Measurements from ENCODE around the gene PIK3CA.

The PIK3CA gene

DNA sequence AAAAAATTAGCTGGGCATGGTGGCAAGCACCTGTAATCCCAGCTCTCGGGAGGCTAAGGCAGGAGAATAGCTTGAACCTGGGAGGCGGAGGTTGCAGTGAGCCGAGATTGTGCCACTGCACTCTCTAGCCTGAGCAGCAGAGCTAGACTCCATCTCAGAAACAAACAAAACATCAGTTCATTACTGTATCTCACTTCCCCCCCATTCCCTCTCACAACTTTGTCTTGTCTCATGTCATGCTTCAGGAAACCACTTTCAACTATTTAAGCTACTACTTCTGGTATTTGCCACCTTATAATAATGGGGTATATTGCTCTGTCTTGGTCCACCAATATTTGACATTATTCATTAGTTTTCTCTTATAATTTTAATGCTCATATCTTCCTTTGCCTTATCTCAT, 26.2 kb downstream of the PIK3CA start:
- DNase-seq, result no peak
- Mint-ChIP-seq H3K9me3 (peaks cover 10% of the 10 kb centered on the region), H3K4me1 (ENCODE audit: low read depth) (peaks cover 39% of the 10 kb centered on the region), H3K27ac (no peak overlapping the region), H3K36me3 (ENCODE audit: low read depth) (peaks cover 5% of the 10 kb centered on the region), H3K27me3 (no peaks in the 10 kb centered on the region), H3K4me3 (no peak overlapping the region)

DNA sequence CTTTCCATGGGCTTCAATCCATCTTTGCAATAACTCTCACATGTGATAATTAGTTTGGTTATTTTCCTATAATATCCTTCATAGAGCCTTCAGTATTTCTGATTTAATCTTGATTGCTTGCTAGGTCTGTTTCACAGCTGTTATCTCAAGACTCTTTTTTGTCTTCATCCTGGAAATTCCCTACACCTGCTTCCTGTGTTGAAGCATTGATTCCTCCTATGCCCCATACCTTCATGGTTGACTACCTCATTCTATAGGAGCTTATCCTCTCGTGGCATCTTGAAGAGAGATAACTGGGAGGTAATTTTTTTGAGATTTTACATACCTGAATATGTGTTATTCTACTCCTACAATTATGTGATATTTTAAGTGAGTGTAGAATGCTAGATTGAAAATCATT, 26.7 kb downstream of the PIK3CA start:
- Mint-ChIP-seq H3K4me1 (ENCODE audit: low read depth) (peaks cover 37% of the 10 kb centered on the region), H3K27ac (no peak overlapping the region), H3K9me3 (peaks cover 9% of the 10 kb centered on the region), H3K36me3 (ENCODE audit: low read depth) (peaks cover 3% of the 10 kb centered on the region), H3K27me3 (no peaks in the 10 kb centered on the region), H3K4me3 (no peak overlapping the region)
- no peak for DNase-seq

DNA sequence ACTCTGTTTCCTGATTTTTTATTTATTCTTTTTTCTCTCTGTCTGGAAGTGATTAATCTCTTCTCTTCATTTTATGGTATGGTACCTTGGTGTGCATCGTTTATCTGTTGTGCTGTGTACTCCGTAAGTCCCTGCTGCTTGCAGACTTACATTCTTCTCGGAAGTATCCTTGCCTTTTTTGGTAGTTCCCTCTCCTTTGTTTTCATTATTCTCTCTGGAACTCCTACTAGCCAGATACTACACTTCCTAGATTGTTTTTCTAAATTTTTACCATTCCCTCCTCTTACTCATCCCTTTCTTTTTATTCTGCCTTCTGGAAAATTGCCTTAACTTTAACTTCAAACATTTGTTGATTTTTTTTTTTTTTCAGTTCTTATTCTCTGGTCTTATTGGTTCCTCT, 27.2 kb downstream of the PIK3CA start:
- Mint-ChIP-seq H3K9me3 (peaks cover 8% of the 10 kb centered on the region), H3K27ac (peak overlapping the region; percentile 34), H3K4me1 (ENCODE audit: low read depth) (peaks cover 36% of the 10 kb centered on the region), H3K36me3 (ENCODE audit: low read depth) (peaks cover 2% of the 10 kb centered on the region), H3K4me3 (no peak overlapping the region), H3K27me3 (no peaks in the 10 kb centered on the region)
- no peak for DNase-seq

DNA sequence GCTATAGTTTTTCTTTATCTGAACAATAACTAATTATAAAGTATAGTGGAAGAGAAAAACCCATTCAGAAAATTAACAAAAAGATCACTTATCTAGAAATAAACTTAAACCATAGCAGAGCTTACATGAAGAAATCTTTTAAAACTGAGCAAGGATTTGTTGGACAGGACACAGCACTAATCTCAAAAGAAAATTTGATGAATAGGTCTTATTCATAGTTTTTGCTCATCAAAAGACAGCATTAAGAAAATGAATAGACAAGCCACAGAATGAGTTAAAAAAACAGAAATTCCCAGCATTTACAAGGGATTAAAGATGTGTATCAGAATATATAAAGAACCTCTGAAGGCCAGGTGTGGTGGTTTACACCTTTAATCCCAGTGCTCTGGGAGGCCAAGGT, 29.5 kb downstream of the PIK3CA start:
- Mint-ChIP-seq H3K27me3 (no peaks in the 10 kb centered on the region), H3K4me3 (no peak overlapping the region), H3K36me3 (ENCODE audit: low read depth) (peaks cover 2% of the 10 kb centered on the region), H3K4me1 (ENCODE audit: low read depth) (peaks cover 34% of the 10 kb centered on the region), H3K9me3 (no peaks in the 10 kb centered on the region), H3K27ac (no peak overlapping the region)
- DNase-seq, result no peak

DNA sequence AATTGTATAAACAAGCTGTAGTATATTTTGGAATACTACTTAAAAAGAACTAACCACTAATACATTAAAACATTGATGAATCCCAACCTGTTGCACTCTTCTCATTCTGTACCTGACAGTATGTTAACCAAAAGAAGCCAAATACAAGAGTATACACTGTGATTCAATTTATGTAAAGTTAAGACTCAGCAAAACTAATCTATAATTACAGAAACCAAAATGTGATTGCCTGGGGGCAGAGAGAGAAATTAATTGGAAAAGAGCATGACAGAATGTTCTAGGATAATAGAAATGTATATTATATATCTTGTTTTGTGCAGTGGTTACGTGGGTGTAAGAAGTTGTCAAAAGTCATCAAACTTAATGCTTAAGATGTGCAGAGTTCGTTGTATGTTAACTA, 31.1 kb downstream of the PIK3CA start:
- Mint-ChIP-seq H3K9me3 (no peaks in the 10 kb centered on the region), H3K4me1 (ENCODE audit: low read depth) (peaks cover 45% of the 10 kb centered on the region), H3K27me3 (no peaks in the 10 kb centered on the region), H3K4me3 (no peak overlapping the region), H3K36me3 (ENCODE audit: low read depth) (no peaks in the 10 kb centered on the region), H3K27ac (no peak overlapping the region)
- DNase-seq, result no peak

DNA sequence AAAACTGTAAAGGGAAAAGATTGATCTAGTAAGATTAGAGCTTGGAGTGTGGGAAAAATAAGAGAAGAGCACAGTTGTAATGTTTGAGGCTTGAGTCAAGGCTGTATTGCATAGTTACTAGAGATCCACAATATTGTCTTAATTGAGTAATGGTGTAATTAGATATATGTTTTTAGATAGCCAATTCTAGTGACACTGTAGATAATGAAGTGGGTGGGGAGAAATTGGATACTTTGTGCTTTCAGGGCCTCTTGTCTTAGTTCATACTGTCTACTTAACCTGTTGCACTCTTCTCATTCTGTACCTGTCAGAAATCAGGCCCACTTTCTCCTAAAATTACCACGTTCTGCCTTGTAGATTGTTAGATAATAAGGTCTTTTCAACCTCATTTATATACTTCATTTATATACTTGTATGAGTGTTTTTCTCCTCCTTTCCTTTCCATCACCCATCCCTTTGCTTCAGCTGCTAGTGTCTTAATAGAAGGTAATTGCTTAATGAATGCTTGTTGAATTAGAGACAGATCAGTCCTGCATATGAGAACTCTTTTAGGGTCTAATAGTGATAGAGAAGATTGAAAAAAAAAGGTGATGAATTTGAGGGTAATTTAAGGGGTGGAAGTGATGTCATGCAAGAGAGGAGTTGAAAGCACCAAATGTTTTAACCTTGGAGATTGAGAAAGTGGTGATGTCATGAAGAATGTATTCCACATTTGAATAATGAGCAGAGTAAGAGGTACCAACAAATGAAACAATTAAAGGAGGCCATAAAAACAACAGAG, 32.0 kb downstream of the PIK3CA start:
- no peak for DNase-seq
- H3K9me3 Mint-ChIP-seq, result no peaks in the 10 kb centered on the region
- no peaks in the 10 kb centered on the region for H3K36me3 Mint-ChIP-seq (ENCODE audit: low read depth)
- no peak overlapping the region for H3K4me3 Mint-ChIP-seq
- no peaks in the 10 kb centered on the region for H3K27me3 Mint-ChIP-seq
- no peak overlapping the region for H3K27ac Mint-ChIP-seq
- H3K4me1 Mint-ChIP-seq (ENCODE audit: low read depth), result peaks cover 45% of the 10 kb centered on the region

DNA sequence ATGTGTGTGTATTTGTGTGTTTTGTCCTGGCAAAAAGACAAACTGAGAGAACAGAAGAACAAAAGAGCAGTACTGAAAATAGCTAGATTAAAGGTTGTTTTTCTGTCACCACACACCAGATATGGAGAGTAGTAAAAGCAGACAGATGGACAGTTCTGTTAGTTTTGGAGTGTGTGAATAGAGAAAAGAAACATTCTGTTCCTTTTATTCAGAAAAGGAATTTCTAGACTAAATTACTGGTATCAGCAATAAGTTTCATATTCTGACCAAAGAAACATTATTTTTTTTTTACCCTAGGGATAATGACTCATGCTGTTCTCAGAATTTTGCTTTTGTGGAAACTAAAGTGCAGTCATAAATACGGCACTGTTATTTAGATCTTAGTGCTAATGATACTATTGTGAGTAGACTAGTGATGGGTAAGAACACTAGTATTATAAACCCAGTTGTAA, 32.9 kb downstream of the PIK3CA start:
- Mint-ChIP-seq H3K36me3 (ENCODE audit: low read depth) (no peaks in the 10 kb centered on the region), H3K27me3 (no peaks in the 10 kb centered on the region), H3K27ac (no peak overlapping the region)

DNA sequence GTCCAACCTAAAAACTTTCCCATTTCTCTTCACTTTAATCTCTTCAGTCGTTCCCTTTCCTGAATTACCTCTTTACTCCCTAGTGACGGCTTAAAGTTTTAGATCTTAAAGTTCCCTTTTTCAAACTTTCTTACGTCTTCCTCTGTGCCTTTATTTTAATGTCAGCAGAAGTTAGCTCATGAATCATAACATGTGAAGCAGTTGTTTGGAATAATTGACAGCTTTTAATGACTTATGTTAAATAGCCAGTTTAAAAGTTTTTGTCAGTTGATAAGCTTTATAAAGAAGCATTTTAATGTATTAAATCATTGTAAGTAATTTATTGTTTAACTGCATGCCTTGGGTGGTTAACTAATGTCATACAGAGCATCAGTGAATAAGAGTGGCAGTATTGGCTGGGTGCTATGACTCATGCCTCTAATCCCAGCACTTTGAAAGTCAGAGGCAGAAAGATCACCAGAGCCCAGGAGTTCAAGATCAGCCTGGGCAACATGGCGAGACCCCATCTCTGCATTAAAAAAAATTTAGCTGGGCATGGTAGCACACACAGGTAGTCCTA, 33.9 kb downstream of the PIK3CA start:
- peak overlapping the region; percentile 82 for H3K27ac Mint-ChIP-seq
- DNase-seq, result no peak
- no peaks in the 10 kb centered on the region for H3K36me3 Mint-ChIP-seq (ENCODE audit: low read depth)
- H3K4me1 Mint-ChIP-seq (ENCODE audit: low read depth), result peaks cover 49% of the 10 kb centered on the region
- H3K9me3 Mint-ChIP-seq, result no peaks in the 10 kb centered on the region
- H3K27me3 Mint-ChIP-seq, result no peaks in the 10 kb centered on the region
- H3K4me3 Mint-ChIP-seq, result peak overlapping the region; percentile 10

More for the DNA sequence above, 32.9 kb downstream of the PIK3CA start:
- Mint-ChIP-seq H3K4me3 (no peak overlapping the region), H3K4me1 (ENCODE audit: low read depth) (peaks cover 45% of the 10 kb centered on the region), H3K9me3 (no peaks in the 10 kb centered on the region)
- DNase-seq, result no peak

DNA sequence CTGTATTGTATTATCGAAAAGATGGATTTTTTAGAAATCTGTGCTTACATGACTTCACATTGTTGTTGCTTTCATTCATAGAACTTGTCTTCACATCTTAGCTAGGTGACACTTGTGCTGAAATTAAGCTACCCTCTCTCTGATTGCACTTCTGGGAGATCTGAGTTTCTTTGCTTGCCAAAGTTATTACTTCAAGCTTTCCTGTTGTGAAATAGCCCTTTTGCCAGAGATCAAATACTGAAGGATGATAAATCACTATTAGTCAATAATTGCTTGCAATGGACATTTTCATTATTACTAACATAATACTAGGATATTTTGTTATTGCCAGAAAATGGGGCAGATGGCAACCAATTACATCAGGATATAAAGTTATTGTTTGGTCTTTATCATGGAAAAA, 34.7 kb downstream of the PIK3CA start:
- no peaks in the 10 kb centered on the region for H3K36me3 Mint-ChIP-seq (ENCODE audit: low read depth)
- H3K4me3 Mint-ChIP-seq, result no peak overlapping the region
- peaks cover 48% of the 10 kb centered on the region for H3K4me1 Mint-ChIP-seq (ENCODE audit: low read depth)
- no peaks in the 10 kb centered on the region for H3K9me3 Mint-ChIP-seq
- no peaks in the 10 kb centered on the region for H3K27me3 Mint-ChIP-seq
- DNase-seq, result no peak
- no peak overlapping the region for H3K27ac Mint-ChIP-seq

DNA sequence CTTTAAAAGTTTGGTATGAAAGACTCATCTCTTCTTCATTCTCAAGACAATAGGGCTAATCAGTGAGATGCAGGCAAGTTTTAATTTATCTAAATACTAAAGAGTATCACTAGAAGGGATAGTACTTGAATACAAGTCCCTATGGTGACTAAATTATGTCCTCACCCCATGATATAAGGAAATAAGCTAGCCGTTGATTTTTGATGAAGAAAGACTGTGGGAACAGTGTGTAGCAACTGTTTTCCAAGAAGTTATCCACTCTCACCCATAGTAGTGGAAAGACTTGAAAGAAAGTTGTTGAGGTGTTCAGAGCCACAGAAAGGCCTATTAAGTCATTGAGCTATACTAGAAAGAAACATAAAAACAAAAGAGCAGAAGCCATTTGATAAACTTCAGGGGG, 36.7 kb downstream of the PIK3CA start:
- H3K4me1 Mint-ChIP-seq (ENCODE audit: low read depth), result peaks cover 53% of the 10 kb centered on the region
- H3K4me3 Mint-ChIP-seq, result no peak overlapping the region
- no peak for DNase-seq
- peak overlapping the region; percentile 23 for H3K27ac Mint-ChIP-seq
- no peaks in the 10 kb centered on the region for H3K9me3 Mint-ChIP-seq
- no peaks in the 10 kb centered on the region for H3K36me3 Mint-ChIP-seq (ENCODE audit: low read depth)
- H3K27me3 Mint-ChIP-seq, result no peaks in the 10 kb centered on the region

DNA sequence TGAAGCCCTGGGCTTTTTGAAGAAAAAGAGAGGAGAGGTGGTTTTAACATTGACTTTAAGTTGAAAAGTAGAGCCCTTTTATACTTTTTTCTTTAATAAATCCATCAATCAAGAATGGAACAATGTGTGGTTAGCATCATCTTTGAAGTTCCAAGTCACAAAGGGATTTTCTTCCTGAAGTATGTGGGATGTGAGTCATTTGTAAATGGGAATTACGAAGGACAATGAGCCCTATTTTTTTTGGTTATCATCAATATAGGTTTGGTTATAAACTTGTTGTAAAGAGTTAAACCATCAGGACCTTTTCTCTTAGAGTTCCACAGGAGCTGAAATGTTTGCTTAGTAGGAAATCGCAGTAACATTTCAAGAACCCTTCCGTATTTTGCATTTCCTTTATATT, 38.3 kb downstream of the PIK3CA start:
- no peak overlapping the region for H3K4me3 Mint-ChIP-seq
- H3K27me3 Mint-ChIP-seq, result no peaks in the 10 kb centered on the region
- no peaks in the 10 kb centered on the region for H3K36me3 Mint-ChIP-seq (ENCODE audit: low read depth)
- H3K9me3 Mint-ChIP-seq, result no peaks in the 10 kb centered on the region
- H3K4me1 Mint-ChIP-seq (ENCODE audit: low read depth), result peaks cover 65% of the 10 kb centered on the region
- no peak for DNase-seq
- H3K27ac Mint-ChIP-seq, result no peak overlapping the region

DNA sequence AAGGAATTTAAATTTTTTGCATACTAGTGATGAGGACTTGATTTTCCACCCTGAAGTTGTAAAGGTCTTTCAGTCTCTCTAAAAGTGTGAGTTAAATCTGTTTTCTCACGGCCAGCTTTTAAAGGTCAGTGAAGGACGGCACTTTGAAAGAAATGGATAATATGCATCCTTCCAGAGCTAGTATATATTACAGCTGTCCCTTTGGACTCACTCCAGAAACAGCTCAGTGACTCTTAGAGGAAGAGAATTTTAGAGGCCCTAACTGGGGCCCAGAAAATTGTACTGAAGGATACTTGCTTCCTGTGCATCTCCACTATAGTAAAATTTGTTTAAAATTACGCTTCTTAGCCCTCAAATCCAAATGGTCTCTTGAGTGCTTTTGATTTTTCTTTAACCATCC, 41.6 kb downstream of the PIK3CA start:
- H3K4me1 Mint-ChIP-seq (ENCODE audit: low read depth), result peaks cover 69% of the 10 kb centered on the region
- H3K4me3 Mint-ChIP-seq, result no peak overlapping the region
- DNase-seq, result no peak
- H3K27me3 Mint-ChIP-seq, result no peaks in the 10 kb centered on the region
- H3K9me3 Mint-ChIP-seq, result no peaks in the 10 kb centered on the region
- H3K36me3 Mint-ChIP-seq (ENCODE audit: low read depth), result no peaks in the 10 kb centered on the region
- no peak overlapping the region for H3K27ac Mint-ChIP-seq

DNA sequence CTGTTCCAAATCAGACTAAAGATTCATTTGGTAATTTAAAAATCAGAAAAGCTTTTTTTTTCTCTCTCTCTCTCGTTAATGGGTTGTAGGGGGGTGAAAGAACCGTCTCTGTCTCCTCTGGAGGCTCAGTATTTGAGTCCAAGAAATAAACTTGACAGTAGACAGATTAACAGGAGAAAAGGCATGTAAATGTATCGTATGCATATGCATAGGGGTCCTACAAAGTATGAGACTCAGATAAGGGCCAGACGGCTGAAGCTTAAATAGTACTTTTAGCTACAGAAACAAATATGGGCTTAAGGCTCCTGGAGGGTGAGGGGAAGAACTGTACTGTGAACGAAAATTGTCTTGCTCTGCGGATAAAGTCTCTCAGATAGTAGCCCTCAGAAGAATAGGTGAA, 42.4 kb downstream of the PIK3CA start:
- Mint-ChIP-seq H3K36me3 (ENCODE audit: low read depth) (no peaks in the 10 kb centered on the region), H3K27ac (no peak overlapping the region), H3K9me3 (no peaks in the 10 kb centered on the region), H3K27me3 (no peaks in the 10 kb centered on the region), H3K4me3 (no peak overlapping the region), H3K4me1 (ENCODE audit: low read depth) (peaks cover 68% of the 10 kb centered on the region)
- no peak for DNase-seq

DNA sequence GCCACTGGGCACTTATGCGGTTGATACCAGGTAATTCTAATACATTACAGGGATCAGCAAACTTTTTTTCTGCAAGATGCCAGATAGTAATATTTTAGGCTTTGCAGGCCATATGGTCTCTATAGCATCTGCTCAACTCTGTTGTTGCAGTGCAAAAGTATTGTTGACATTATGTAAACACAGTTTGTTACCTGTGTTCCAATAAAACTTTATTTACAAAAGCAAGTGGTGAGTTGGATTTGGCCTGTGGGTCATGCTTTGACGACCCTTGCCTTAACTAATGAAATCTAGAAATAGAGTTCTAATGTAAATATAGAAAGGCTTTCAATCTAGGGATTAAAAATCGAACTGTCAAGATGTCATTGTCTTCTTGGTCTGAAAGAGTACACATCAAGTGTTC, 44.4 kb downstream of the PIK3CA start:
- Mint-ChIP-seq H3K4me3 (no peak overlapping the region), H3K36me3 (ENCODE audit: low read depth) (no peaks in the 10 kb centered on the region), H3K27ac (no peak overlapping the region), H3K9me3 (no peaks in the 10 kb centered on the region), H3K4me1 (ENCODE audit: low read depth) (peaks cover 70% of the 10 kb centered on the region), H3K27me3 (no peaks in the 10 kb centered on the region)
- no peak for DNase-seq

DNA sequence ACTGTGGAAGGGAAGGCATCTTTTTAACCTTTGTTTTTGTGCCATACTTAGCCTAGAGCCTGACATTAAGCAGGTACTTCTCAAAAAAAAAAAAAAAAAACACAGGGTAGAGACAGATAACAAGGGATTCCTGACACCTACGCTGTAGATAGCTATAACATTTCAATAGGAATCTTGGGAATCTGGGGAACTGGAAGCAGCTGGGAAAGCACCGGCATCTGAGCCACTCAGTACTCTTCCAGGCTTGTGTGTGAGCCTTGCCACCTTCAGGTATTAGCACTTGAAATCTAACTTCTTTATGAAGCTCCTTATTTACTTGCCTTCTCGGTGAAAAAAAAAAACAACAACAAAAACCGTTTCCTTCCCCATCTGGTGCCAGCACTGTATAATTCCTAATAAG, 46.8 kb downstream of the PIK3CA start:
- no peak for DNase-seq
- Mint-ChIP-seq H3K4me1 (ENCODE audit: low read depth) (peaks cover 63% of the 10 kb centered on the region), H3K4me3 (no peak overlapping the region), H3K36me3 (ENCODE audit: low read depth) (peaks cover 9% of the 10 kb centered on the region), H3K27me3 (no peaks in the 10 kb centered on the region), H3K27ac (no peak overlapping the region), H3K9me3 (no peaks in the 10 kb centered on the region)

All from activated T-cell treated with anti-CD3 and anti-CD28 coated beads, Interleukin-2, amount 50 U/mL, for 24 hours (primary cell).